IMR-90 (cell line): ENCODE data around the gene BOD1.

Experiments
- CEBPB ChIP-seq: IDR thresholded peaks from 2 replicates; pipeline ENCODE4 v1.6.1; 2012; ENCODE audit warnings: low read depth, low read length, improper control_type of control experiment
- FOS ChIP-seq: fragments of 150-350 bp; IDR thresholded peaks from 2 replicates; pipeline ENCODE4 v1.6.1; 2016; ENCODE audit warnings: low read depth, low read length
- MAFK ChIP-seq: IDR thresholded peaks from 2 replicates; pipeline ENCODE4 v1.6.1; 2012; ENCODE audit warnings: low read depth, low read length, improper control_type of control experiment
- MAZ ChIP-seq: IDR thresholded peaks from 2 replicates; pipeline ENCODE4 v1.6.1; 2012; ENCODE audit warnings: low read depth, mild to moderate bottlenecking, low read length, improper control_type of control experiment, moderate library complexity, borderline replicate concordance
- MXI1 ChIP-seq: IDR thresholded peaks from 2 replicates; pipeline ENCODE4 v1.6.1; 2012; ENCODE audit warnings: low read depth, mild to moderate bottlenecking, low read length, moderate library complexity, borderline replicate concordance
- NFE2L2 ChIP-seq: fragments of 150-350 bp; IDR thresholded peaks from 2 replicates; pipeline ENCODE4 v1.6.1; 2016; ENCODE audit warnings: low read depth, mild to moderate bottlenecking, low read length
- POLR2A ChIP-seq: IDR thresholded peaks from 2 replicates; pipeline ENCODE4 v1.6.1; 2012; ENCODE audit warnings: mild to moderate bottlenecking, low read depth, low read length
- RAD21 ChIP-seq: IDR thresholded peaks from 2 replicates; pipeline ENCODE4 v1.6.1; 2012; ENCODE audit warnings: low read length, improper control_type of control experiment
- RCOR1 ChIP-seq: IDR thresholded peaks from 2 replicates; pipeline ENCODE4 v1.6.1; 2012; ENCODE audit warnings: mild to moderate bottlenecking, low read length, improper control_type of control experiment; ENCODE audit not compliant: insufficient replicate concordance
- RFX5 ChIP-seq: IDR thresholded peaks from 2 replicates; pipeline ENCODE4 v1.8.0; 2012; ENCODE audit warnings: low read depth, mild to moderate bottlenecking, low read length, moderate library complexity
- SMC3 ChIP-seq: fragments of 150-350 bp; IDR thresholded peaks from 2 replicates; pipeline ENCODE4 v1.6.1; 2016; ENCODE audit warnings: low read depth, mild to moderate bottlenecking, antibody characterized with exemption, low read length, moderate library complexity
- TF ChIP-seq, protein P1 (sequence below): conservative IDR thresholded peaks from 2 replicates; pipeline ENCODE4 v1.5.1; 2012; ENCODE audit warnings: mild to moderate bottlenecking, low read depth, low read length, improper control_type of control experiment
- TF ChIP-seq, protein P2 (sequence below): fragments of 150-350 bp; IDR thresholded peaks from 2 replicates; pipeline ENCODE4 v1.6.1; 2017; ENCODE audit warnings: mild to moderate bottlenecking, antibody characterized with exemption, low read length, low read depth
- TF ChIP-seq, protein P3 (sequence below): fragments of 150-350 bp; IDR thresholded peaks from 2 replicates; pipeline ENCODE4 v1.6.1; 2016; ENCODE audit warnings: low read depth, mild to moderate bottlenecking, low read length, moderate library complexity, borderline replicate concordance

DNA sequence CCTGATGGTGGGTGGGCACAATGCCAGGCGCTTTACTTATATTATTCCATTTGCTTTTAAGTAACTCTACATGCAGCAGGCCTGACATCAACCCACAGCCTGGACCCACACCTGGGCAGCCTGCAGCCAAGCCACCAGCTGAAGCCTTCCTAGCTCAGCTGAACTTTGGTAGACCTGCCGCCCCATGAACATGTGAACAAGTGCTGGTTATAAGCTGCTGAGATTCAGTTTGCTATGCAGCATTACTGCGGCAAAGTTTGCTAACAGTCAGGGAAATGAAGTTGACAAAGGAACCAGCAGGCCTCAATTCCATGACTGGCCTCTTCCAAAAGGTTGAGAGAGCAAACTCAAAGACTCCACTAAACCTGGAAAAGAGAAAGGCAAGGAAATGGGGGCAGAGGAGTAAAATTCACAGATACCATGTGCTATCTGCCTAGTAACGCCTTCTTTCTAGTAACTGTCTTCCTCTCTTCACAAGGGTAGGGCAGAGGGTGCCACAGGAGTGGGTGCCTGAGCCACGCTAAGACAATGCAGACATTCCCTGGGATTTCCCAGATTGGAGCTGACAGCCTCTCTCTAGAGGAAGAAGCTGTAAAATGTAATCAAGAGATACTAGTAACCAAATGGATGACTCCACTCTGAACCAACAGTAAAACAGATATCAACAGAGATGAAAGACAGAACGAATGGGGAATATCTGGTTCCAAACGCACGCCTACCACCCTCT is 2.9 kb downstream of the BOD1 start:
- TF ChIP-seq, protein P1, sequence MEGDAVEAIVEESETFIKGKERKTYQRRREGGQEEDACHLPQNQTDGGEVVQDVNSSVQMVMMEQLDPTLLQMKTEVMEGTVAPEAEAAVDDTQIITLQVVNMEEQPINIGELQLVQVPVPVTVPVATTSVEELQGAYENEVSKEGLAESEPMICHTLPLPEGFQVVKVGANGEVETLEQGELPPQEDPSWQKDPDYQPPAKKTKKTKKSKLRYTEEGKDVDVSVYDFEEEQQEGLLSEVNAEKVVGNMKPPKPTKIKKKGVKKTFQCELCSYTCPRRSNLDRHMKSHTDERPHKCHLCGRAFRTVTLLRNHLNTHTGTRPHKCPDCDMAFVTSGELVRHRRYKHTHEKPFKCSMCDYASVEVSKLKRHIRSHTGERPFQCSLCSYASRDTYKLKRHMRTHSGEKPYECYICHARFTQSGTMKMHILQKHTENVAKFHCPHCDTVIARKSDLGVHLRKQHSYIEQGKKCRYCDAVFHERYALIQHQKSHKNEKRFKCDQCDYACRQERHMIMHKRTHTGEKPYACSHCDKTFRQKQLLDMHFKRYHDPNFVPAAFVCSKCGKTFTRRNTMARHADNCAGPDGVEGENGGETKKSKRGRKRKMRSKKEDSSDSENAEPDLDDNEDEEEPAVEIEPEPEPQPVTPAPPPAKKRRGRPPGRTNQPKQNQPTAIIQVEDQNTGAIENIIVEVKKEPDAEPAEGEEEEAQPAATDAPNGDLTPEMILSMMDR = no peak
- TF ChIP-seq POLR2A (no peak), CEBPB (no peak), RAD21 (no peak), RFX5 (no peak), SMC3 (no peak), FOS (no peak), MXI1 (no peak), RCOR1 (no peak), NFE2L2 (no peak), MAFK (no peak), MAZ (no peak)
- TF ChIP-seq, protein P2, sequence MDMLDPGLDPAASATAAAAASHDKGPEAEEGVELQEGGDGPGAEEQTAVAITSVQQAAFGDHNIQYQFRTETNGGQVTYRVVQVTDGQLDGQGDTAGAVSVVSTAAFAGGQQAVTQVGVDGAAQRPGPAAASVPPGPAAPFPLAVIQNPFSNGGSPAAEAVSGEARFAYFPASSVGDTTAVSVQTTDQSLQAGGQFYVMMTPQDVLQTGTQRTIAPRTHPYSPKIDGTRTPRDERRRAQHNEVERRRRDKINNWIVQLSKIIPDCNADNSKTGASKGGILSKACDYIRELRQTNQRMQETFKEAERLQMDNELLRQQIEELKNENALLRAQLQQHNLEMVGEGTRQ = no peak
- TF ChIP-seq, protein P3, sequence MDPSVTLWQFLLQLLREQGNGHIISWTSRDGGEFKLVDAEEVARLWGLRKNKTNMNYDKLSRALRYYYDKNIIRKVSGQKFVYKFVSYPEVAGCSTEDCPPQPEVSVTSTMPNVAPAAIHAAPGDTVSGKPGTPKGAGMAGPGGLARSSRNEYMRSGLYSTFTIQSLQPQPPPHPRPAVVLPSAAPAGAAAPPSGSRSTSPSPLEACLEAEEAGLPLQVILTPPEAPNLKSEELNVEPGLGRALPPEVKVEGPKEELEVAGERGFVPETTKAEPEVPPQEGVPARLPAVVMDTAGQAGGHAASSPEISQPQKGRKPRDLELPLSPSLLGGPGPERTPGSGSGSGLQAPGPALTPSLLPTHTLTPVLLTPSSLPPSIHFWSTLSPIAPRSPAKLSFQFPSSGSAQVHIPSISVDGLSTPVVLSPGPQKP = no peak
